Osteoblast (primary cell): ENCODE results near the gene CADPS. TPM values are rescaled to one million over a fixed set of nuclear protein-coding genes. Genes with fewer than 3 reads are reported as not detected.

Source experiments
- DNase-seq: peaks from one replicate; pipeline ENCODE4 v3.0.0; 2011; ENCODE audit warnings: low spot score, mixed read lengths; ENCODE audit not compliant: insufficient read length; ENCODE audit errors: missing footprints
- H2AFZ ChIP-seq: 2 replicates; pipeline ENCODE4 v1.6.0; 2011; ENCODE audit warnings: mild to moderate bottlenecking, low read length
- H3K27ac ChIP-seq: 2 replicates; pipeline ENCODE4 v1.5.1; 2011; ENCODE audit warnings: mild to moderate bottlenecking, low read depth, low read length, moderate library complexity
- H3K27me3 ChIP-seq: 2 replicates; pipeline ENCODE4 v1.6.0; 2012; ENCODE audit warnings: mild to moderate bottlenecking, control low read depth, inconsistent platforms, low read length, moderate library complexity; ENCODE audit not compliant: insufficient read depth
- H3K36me3 ChIP-seq: 2 replicates; pipeline ENCODE4 v1.5.1; 2011; ENCODE audit warnings: mild to moderate bottlenecking, low read length, control low read depth, moderate library complexity; ENCODE audit not compliant: insufficient read depth
- H3K4me1 ChIP-seq: 2 replicates; pipeline ENCODE4 v1.5.1; 2011; ENCODE audit warnings: mild to moderate bottlenecking, low read length, control low read depth, moderate library complexity; ENCODE audit not compliant: insufficient read depth
- H3K4me2 ChIP-seq: 2 replicates; pipeline ENCODE4 v1.6.0; 2011; ENCODE audit warnings: mild to moderate bottlenecking, low read length; ENCODE audit not compliant: insufficient read depth
- H3K4me3 ChIP-seq: fragments of 200-600 bp; sonication (generic); 3 replicates; pipeline ENCODE4 v1.5.1; 2012; ENCODE audit warnings: mild to moderate bottlenecking, low read length, inconsistent platforms; ENCODE audit not compliant: insufficient read depth
- H3K79me2 ChIP-seq: 2 replicates; pipeline ENCODE4 v1.6.0; 2012; ENCODE audit warnings: mild to moderate bottlenecking, low read length, control low read depth, inconsistent platforms; ENCODE audit not compliant: insufficient read depth
- H3K9me3 ChIP-seq: 2 replicates; pipeline ENCODE4 v1.5.1; 2011; ENCODE audit warnings: low read depth, low read length, control low read depth
- H4K20me1 ChIP-seq: 2 replicates; pipeline ENCODE4 v1.6.0; 2012; ENCODE audit warnings: mild to moderate bottlenecking, low read length, control low read depth; ENCODE audit not compliant: insufficient read depth
- total RNA-seq: library from RNA; depleted of rRNA; stranded (reverse); fragments of >200 nt; gene quantifications from 2 replicates; pipeline ENCODE4 v1.2.3, GENCODE V29; 2012
- TF ChIP-seq, protein P1 (sequence below): IDR thresholded peaks from 2 replicates; pipeline ENCODE4 v1.5.1; 2011; ENCODE audit warnings: mild to moderate bottlenecking, low read depth, low read length, moderate library complexity; ENCODE audit errors: extremely low read depth

Gene CADPS
- total RNA-seq, 1 donor = not detected

DNA sequence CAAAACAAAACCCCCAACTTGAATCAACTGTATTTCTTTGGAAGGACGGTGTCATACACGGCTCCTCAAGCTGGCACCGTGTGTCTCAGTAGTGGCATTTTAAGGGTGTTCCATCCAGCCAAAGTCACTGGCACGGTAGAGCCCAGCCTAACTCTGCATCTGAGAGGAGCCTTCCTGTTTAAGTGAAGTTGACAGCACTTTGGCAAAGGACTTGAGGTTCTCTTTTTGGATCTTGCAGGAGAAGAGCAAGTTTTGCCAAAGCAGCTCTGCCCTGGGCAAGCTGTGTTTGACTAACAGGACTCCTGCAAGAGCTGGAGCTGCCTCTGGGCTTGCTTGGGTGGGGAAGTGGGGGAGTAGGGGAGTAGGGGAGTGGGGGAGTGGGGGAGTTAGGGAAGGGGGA lies 392.3 kb downstream of the CADPS start:
- TF ChIP-seq, protein P1, sequence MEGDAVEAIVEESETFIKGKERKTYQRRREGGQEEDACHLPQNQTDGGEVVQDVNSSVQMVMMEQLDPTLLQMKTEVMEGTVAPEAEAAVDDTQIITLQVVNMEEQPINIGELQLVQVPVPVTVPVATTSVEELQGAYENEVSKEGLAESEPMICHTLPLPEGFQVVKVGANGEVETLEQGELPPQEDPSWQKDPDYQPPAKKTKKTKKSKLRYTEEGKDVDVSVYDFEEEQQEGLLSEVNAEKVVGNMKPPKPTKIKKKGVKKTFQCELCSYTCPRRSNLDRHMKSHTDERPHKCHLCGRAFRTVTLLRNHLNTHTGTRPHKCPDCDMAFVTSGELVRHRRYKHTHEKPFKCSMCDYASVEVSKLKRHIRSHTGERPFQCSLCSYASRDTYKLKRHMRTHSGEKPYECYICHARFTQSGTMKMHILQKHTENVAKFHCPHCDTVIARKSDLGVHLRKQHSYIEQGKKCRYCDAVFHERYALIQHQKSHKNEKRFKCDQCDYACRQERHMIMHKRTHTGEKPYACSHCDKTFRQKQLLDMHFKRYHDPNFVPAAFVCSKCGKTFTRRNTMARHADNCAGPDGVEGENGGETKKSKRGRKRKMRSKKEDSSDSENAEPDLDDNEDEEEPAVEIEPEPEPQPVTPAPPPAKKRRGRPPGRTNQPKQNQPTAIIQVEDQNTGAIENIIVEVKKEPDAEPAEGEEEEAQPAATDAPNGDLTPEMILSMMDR = no peak
- Histone ChIP-seq H3K4me2 (no peak overlapping the region), H3K27me3 (no peaks in the 10 kb centered on the region), H3K27ac (no peak overlapping the region), H3K9me3 (no peaks in the 10 kb centered on the region), H3K4me1 (no peaks in the 10 kb centered on the region), H3K36me3 (no peaks in the 10 kb centered on the region), H2AFZ (no peak overlapping the region), H3K79me2 (no peaks in the 10 kb centered on the region), H4K20me1 (no peaks in the 10 kb centered on the region), H3K4me3 (no peak overlapping the region)
- no peak for DNase-seq

DNA sequence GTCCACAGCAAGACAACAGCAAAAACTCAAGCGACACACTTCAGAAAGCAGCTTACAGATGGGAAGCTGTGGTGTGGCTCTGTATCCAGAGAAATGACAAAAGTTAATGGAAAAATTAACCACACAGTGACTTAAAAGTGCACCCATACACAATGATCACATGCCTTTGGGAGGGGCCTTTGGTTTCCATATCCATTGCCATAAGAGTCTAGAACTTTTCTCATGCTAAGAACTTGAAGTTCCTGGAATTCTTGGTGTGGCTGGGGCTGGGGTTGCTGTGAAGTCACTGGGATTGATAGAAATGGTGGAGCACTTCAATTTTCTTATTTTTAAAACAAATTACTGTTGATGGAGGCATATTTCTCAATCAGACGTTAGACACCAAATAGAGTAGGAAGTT lies 393.3 kb downstream of the CADPS start:
- Histone ChIP-seq H3K36me3 (no peaks in the 10 kb centered on the region), H3K9me3 (no peaks in the 10 kb centered on the region), H3K27ac (no peak overlapping the region), H2AFZ (no peak overlapping the region), H3K4me1 (no peaks in the 10 kb centered on the region), H3K4me3 (no peak overlapping the region), H3K27me3 (no peaks in the 10 kb centered on the region), H3K79me2 (no peaks in the 10 kb centered on the region), H3K4me2 (no peak overlapping the region), H4K20me1 (no peaks in the 10 kb centered on the region)
- DNase-seq = no peak
- TF ChIP-seq, protein P1 = no peak

DNA sequence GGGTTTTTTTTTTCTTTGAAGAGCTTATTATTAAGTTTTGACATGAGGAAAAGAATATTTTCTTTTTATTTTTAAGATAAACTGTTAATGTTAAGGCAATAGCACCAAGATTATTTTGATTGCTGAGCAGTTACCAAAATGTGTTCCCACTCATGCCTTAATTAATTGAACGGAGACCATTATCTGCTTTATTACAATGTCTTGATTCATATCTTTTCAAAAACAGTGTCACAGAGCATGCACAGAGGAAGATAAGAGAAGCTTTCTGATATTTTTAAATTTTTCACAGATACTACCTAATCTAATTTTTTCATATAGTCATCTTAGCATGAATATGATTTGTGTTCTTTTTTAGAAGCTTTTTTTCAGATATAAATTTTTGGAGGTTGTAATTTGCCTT lies 395.2 kb downstream of the CADPS start:
- Histone ChIP-seq H4K20me1 (no peaks in the 10 kb centered on the region), H3K4me1 (no peaks in the 10 kb centered on the region)
- TF ChIP-seq, protein P1 = no peak

DNA sequence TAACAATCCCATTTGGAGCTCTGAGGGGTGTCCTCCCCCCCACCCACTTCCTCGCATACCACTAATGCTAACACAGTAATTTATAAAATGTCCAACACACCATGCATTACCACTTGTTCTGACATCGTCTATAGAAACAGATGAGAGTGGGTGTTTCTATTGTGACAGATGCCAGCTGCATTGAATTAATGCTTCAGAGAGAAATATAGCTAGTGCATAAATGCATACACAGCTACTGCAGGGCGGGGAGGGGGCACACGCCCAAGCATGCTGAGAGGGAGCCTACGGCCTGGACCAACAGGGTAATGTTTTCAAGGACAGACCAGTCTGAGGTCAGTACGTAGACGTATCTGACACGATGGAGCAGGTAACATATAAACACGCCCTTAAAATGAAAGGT lies 395.9 kb downstream of the CADPS start:
- H3K36me3 ChIP-seq = no peaks in the 10 kb centered on the region

More for the DNA sequence above, 395.2 kb downstream of the CADPS start:
- H2AFZ ChIP-seq = no peak overlapping the region
- H3K27me3 ChIP-seq = peaks cover 2% of the 10 kb centered on the region
- H3K79me2 ChIP-seq = no peaks in the 10 kb centered on the region
- no peak overlapping the region for H3K4me2 ChIP-seq
- H3K27ac ChIP-seq = no peak overlapping the region
- H3K9me3 ChIP-seq = no peaks in the 10 kb centered on the region
- no peak overlapping the region for H3K4me3 ChIP-seq
- no peak for DNase-seq
- no peaks in the 10 kb centered on the region for H3K36me3 ChIP-seq

More for the DNA sequence above, 395.9 kb downstream of the CADPS start:
- no peaks in the 10 kb centered on the region for H3K9me3 ChIP-seq
- no peaks in the 10 kb centered on the region for H4K20me1 ChIP-seq
- H3K27ac ChIP-seq = no peak overlapping the region
- no peak overlapping the region for H3K4me2 ChIP-seq
- DNase-seq = no peak
- peaks cover 2% of the 10 kb centered on the region for H3K27me3 ChIP-seq
- H3K4me1 ChIP-seq = no peaks in the 10 kb centered on the region
- no peak overlapping the region for H2AFZ ChIP-seq
- no peak overlapping the region for H3K4me3 ChIP-seq
- no peaks in the 10 kb centered on the region for H3K79me2 ChIP-seq
- TF ChIP-seq, protein P1 = no peak
